ENCODE results near the gene MRPL12.
"Not testable (repeated sequence)": the region's sequence is repeated elsewhere in the genome, so short reads cannot be mapped to it uniquely, and the experiment has no call there.

Gene MRPL12

GRCh38 chr17:81672954-81673353 lies 30.2 kb upstream of the MRPL12 start:
- POLR2A ChIA-PET = interaction anchor here (0.6 to 3.0 kb wide), 3 partner anchors 10 to 39 kb away, joined by 3 to 16 read pairs (median 3); partner anchors contain the start of genes ARL16 and HGS
- no peaks in the 10 kb centered on the region for H3K4me1 ChIP-seq (ENCODE audit: control insufficient read depth, insufficient read depth, low read length)

DNA sequence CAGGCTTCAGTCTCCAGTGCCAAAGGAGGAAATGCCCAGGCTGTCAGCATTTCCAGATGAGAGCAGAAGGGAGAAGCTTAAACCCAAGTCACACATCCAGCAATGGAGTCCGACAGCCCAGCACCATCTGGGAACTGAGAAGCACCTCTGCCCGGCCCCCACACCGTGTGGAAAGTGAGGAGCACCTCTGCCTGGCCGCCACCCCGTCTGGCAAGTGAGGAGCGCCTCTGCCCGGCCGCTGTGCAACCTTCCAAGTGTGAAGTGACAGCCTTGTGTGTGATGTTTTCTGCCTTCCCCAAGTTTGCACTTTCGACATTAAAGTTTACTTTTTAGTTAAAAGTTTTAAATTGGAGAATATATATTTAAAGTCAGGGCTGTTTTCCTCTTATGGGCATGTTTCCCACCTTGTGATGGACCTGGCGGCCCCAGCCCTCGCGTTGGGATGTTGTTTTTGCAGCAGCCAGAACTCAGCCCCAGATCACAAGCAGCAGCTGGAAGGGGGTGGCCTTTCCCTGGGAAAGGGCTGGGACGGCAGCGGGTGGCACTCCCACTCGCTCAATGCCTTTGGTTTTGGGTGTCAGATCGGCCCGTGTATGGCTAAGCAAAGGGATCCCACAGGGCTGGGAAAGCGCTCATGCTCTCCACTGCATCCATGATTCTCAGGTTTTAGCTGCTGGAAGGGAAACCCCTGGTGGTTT lies 29.5 kb upstream of the MRPL12 start:
- no peaks in the 10 kb centered on the region for H3K4me1 ChIP-seq (ENCODE audit: control insufficient read depth, insufficient read depth, low read length)
- ChIA-PET POLR2A (interaction anchor here (2.7 to 3.0 kb wide), 2 partner anchors 9 to 11 kb away, joined by 16 to 18 read pairs; partner anchors contain the start of genes ARL16 and HGS), CTCF (interaction anchor here (0.7 kb wide), 1 partner anchor 82 kb away, joined by 3 read pairs; no protein-coding TSS in a partner anchor)
- H3K9me3 ChIP-seq (ENCODE audit: control insufficient read depth, insufficient read depth, low read depth, low read length) = no peaks in the 10 kb centered on the region
- TF ChIP-seq ZEB2 (tag by site-specific recombination; IDR thresholded peaks at IDR 0.05) (no peak), ZFHX2 (tag by site-specific recombination; conservative IDR thresholded peaks at IDR 0.05) (0 out of 2 replicates have a peak, but pooled peaks have one; percentile 24)
- no peak overlapping the region for H3K4me3 ChIP-seq (ENCODE audit: low read depth, low read length)
- peak overlapping the region; percentile 31; the same call in 1 of the 2 replicates for H3K27ac ChIP-seq (ENCODE audit: extremely low read depth, low read depth, low read length)
- peaks cover 40 to 64% of the 10 kb centered on the region in 2 experiments; a peak in 2 of 3 replicates for H3K36me3 ChIP-seq (ENCODE audit: control insufficient read depth in 2 of 2, insufficient read depth in 1 of 2, low read length in 2 of 2)

More at GRCh38 chr17:81672954-81673353, 30.2 kb upstream of the MRPL12 start:
- H3K9me3 ChIP-seq (ENCODE audit: control insufficient read depth, insufficient read depth, low read depth, low read length) = no peaks in the 10 kb centered on the region
- no peak for TF ChIP-seq TRIM28 (IDR thresholded peaks at IDR 0.05; ENCODE audit: borderline replicate concordance, low read length)
- peak; percentile 90 for TF ChIP-seq GLIS1 (tag by site-specific recombination; IDR thresholded peaks at IDR 0.05)
- CTCF ChIA-PET = interaction anchor here (0.6 to 0.9 kb wide), 2 partner anchors 11 to 15 kb away, joined by 3 to 7 read pairs; partner anchors contain the start of genes ARL16 and HGS
- H3K36me3 ChIP-seq (ENCODE audit: control insufficient read depth in 2 of 2, insufficient read depth in 1 of 2, low read length in 2 of 2) = peaks cover 47 to 72% of the 10 kb centered on the region in 2 experiments; a peak in 2 of 3 replicates
- H3K27ac ChIP-seq (ENCODE audit: extremely low read depth, low read depth, low read length) = no peak overlapping the region
- H3K4me3 ChIP-seq (ENCODE audit: low read depth, low read length) = no peak overlapping the region

GRCh38 chr17:81675515-81676221 lies 27.5 kb upstream of the MRPL12 start:
- H3K36me3 ChIP-seq (ENCODE audit: control insufficient read depth in 2 of 2, insufficient read depth in 1 of 2, low read length in 2 of 2) = peaks cover 24 to 50% of the 10 kb centered on the region in 2 experiments; a peak in 2 of 3 replicates
- CTCF ChIA-PET = interaction anchor here (0.7 to 2.6 kb wide), 11 partner anchors 9 to 360 kb away, joined by 3 to 9 read pairs (median 6); partner anchors contain the start of genes ARL16, HGS, MRPL12 and SLC25A10
- TF ChIP-seq GLIS1 (tag by site-specific recombination; IDR thresholded peaks at IDR 0.05) = 0 out of 2 replicates have a peak, but pooled peaks have one; percentile 10
- TF ChIP-seq SCRT1 (tag by site-specific recombination; IDR thresholded peaks at IDR 0.05; ENCODE audit: borderline replicate concordance) = peak; percentile 92; the same call in 1 of the 2 replicates
- peak; percentile 71 for TF ChIP-seq ZNF654 (tag by site-specific recombination; IDR thresholded peaks at IDR 0.05; ENCODE audit: low read depth)
- TF ChIP-seq GLIS2 (tag by site-specific recombination; IDR thresholded peaks at IDR 0.05) = peak; percentile 51; the same call in 1 of the 2 replicates
- peak; percentile 56; the same call in 1 of the 2 replicates for TF ChIP-seq IKZF3 (tag by site-specific recombination; IDR thresholded peaks at IDR 0.05)
- peak; percentile 72; the same call in 1 of the 2 replicates for TF ChIP-seq ZNF2 (tag by site-specific recombination; IDR thresholded peaks at IDR 0.05)
- TF ChIP-seq ZBTB8A (tag by site-specific recombination; IDR thresholded peaks at IDR 0.05) = 0 out of 2 replicates have a peak, but pooled peaks have one; percentile 30
- TF ChIP-seq CTCF (tag by site-specific recombination; IDR thresholded peaks at IDR 0.05) = peak; percentile 73
- peak; percentile 97 for TF ChIP-seq SCRT2 (tag by site-specific recombination; IDR thresholded peaks at IDR 0.05)
- peak; percentile 41; the same call in 1 of the 2 replicates for TF ChIP-seq ZEB2 (tag by site-specific recombination; IDR thresholded peaks at IDR 0.05)
- POLR2A ChIA-PET = interaction anchor here (0.6 to 2.7 kb wide), 7 partner anchors 9 to 76 kb away, joined by 3 to 18 read pairs (median 3); partner anchors contain the start of genes ARL16, HGS, MRPL12 and NPLOC4
- H3K27ac ChIP-seq (ENCODE audit: extremely low read depth, low read depth, low read length); H3K4me1 ChIP-seq (ENCODE audit: control insufficient read depth, insufficient read depth, low read length); H3K9me3 ChIP-seq (ENCODE audit: control insufficient read depth, insufficient read depth, low read depth, low read length); H3K4me3 ChIP-seq (ENCODE audit: low read depth, low read length): not testable (repeated sequence)

- Histone ChIP-seq H3K9me3 (ENCODE audit: control insufficient read depth, insufficient read depth, low read depth, low read length) (no peaks in the 10 kb centered on the region), H3K36me3 (ENCODE audit: control insufficient read depth in 2 of 2, insufficient read depth in 1 of 2, low read length in 2 of 2) (peaks cover 18 to 49% of the 10 kb centered on the region in 2 experiments; a peak in 2 of 3 replicates), H3K27ac (ENCODE audit: extremely low read depth, low read depth, low read length) (no peak overlapping the region), H3K4me1 (ENCODE audit: control insufficient read depth, insufficient read depth, low read length) (no peaks in the 10 kb centered on the region), H3K4me3 (ENCODE audit: low read depth, low read length) (no peak overlapping the region)
- CTCF ChIA-PET = interaction anchor here (0.6 to 2.6 kb wide), 5 partner anchors 7 to 79 kb away, joined by 3 to 9 read pairs (median 6); partner anchors contain the start of genes ARL16, HGS and MRPL12
- POLR2A ChIA-PET = interaction anchor here (0.7 to 2.0 kb wide), 2 partner anchors 26 kb away, joined by 4 to 13 read pairs; partner anchors contain the start of gene MRPL12
- TF ChIP-seq, protein P1, sequence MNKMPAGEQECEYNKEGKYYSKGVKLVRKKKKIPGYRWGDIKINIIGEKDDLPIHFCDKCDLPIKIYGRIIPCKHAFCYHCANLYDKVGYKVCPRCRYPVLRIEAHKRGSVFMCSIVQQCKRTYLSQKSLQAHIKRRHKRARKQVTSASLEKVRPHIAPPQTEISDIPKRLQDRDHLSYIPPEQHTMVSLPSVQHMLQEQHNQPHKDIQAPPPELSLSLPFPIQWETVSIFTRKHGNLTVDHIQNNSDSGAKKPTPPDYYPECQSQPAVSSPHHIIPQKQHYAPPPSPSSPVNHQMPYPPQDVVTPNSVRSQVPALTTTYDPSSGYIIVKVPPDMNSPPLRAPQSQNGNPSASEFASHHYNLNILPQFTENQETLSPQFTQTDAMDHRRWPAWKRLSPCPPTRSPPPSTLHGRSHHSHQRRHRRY (tag by site-specific recombination; IDR thresholded peaks at IDR 0.05) = no peak
- TF ChIP-seq ZSCAN4 (tag by site-specific recombination; IDR thresholded peaks at IDR 0.05) = no peak
- TF ChIP-seq ZFP41 (tag by site-specific recombination; IDR thresholded peaks at IDR 0.05; ENCODE audit: borderline replicate concordance) = no peak
- TF ChIP-seq KLF9 (tag by site-specific recombination; IDR thresholded peaks at IDR 0.05; ENCODE audit: low read depth) = no peak
- TF ChIP-seq ZNF394 (tag by site-specific recombination; IDR thresholded peaks at IDR 0.05; ENCODE audit: borderline replicate concordance) = no peak
Observed at GRCh38 chr17:81676906-81677305, 26.3 kb upstream of the MRPL12 start.

Measured in HEK293 (cell line).